NOMO-1 treated with DMSO at 0.1 percent for 48 hours (cell line): Measurements from ENCODE around the gene SLC25A11.

ENCODE experiments used
- DNase-seq: peaks from one replicate; lab custom pipeline; 2025; ENCODE audit not compliant: unreplicated experiment; lab: John Stamatoyannopoulos, UW

Gene SLC25A11

GRCh38 chr17:4896332-4897197 is 43.3 kb downstream of the SLC25A11 start:
- no peak for DNase-seq

- no peak for DNase-seq
Measured at GRCh38 chr17:4895657-4896331, 44.1 kb downstream of the SLC25A11 start.

GRCh38 chr17:4895121-4895520 is 44.7 kb downstream of the SLC25A11 start:
- no peak for DNase-seq

GRCh38 chr17:4893721-4894560 is 45.9 kb downstream of the SLC25A11 start:
- no peak for DNase-seq

GRCh38 chr17:4893272-4893671 is 46.6 kb downstream of the SLC25A11 start:
- DNase-seq: no peak

- no peak for DNase-seq
Measured at GRCh38 chr17:4892499-4893221, 47.2 kb downstream of the SLC25A11 start.

- no peak for DNase-seq
Measured at GRCh38 chr17:4891411-4892410, 48.1 kb downstream of the SLC25A11 start.

GRCh38 chr17:4887581-4887980 is 52.3 kb downstream of the SLC25A11 start:
- no peak for DNase-seq
